ENCODE results near the gene LILRB2.
"Not testable (repeated sequence)": the region's sequence is repeated elsewhere in the genome, so short reads cannot be mapped to it uniquely, and the experiment has no call there.

The LILRB2 gene

GRCh38 chr19:54239491-54240371 is 41.2 kb downstream of the LILRB2 start:
- not testable (repeated sequence) for DNase-seq

GRCh38 chr19:54233941-54234340 is 47.0 kb downstream of the LILRB2 start:
- no peak for DNase-seq

DNA sequence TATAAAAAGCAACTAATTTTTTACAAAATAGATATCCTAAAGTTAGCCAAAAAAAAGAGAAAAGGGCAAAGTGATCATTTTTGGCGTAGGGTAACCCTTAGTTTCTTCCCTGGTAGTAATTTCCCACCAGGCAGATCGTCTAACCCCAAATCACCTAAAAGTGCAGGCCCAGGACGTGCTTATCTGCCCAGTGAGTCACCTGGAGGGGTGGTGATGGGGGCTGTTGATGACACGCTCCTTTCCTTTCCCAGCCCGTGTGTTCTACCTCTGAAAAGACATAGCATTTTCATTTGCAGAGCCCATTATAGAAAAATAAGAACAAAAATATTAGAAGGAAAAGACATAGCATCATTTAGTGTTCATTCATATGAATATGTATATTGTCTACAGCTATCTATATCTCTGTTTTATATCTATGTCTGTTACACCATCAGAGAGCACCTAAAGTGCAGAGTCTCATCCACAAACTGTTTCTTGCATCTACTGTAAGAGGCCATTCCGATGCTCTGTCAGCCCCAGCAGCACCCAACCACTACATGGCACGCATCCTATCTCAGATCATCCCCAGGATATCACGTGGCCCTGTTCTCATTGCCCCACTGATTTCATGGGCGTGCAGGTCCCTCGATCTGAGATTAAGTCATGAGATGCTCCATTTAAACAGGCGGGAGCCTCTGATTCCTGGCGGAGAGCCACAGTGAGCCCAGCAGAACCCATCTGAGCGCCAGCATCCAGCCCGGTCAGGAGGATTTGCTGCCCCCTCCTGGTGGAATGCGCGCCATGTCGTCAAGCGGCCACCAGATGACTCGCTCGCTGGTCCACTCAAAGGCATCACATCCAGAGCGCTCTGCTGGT is 49.6 kb downstream of the LILRB2 start:
- DNase-seq: peak; percentile 56

GRCh38 chr19:54230031-54230430 is 50.9 kb downstream of the LILRB2 start:
- no peak for DNase-seq

- no peak for DNase-seq
Measured at GRCh38 chr19:54229146-54229545, 51.8 kb downstream of the LILRB2 start.

DNA sequence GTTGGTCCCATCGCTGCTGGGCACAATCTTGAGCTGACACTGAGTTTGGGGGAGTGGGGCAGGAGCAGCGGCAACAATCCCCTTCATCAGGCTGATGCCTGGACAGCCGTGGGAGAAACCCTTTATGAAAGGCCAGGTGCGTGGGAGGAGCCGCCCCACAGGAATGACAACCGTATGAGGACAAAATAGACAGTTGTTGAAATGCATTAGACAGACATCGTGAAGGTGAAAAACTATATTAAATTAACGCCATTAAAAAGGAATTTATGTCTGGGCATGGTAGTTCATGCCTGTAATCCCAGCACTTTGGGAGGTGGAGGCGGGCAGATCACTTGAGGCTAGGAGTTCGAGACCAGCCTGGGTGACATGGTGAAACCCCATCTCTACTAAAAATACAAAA is 56.3 kb downstream of the LILRB2 start:
- DNase-seq: not testable (repeated sequence)

DNA sequence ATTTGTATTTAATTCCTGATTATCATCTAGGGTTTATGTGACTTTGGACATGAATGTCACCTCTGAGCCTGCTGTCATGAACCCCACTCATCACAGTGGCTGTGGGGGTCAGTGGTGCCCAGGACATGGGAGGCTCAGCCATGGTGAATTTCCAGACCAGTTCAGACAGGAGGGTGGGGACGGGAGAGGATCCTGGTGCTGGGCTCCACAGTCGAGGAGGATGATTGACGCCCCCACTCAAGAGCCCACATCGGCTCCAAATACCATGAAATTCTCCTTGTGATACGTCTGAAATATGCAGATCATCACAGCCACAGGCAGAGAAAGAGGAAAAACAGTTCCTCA is 57.0 kb downstream of the LILRB2 start:
- DNase-seq: not testable (repeated sequence)

Measured in NCI-H345 (cell line).